GM18498 (cell line): ENCODE data around the gene SRSF2.
A peak's percentile ranks its signal among the peaks of the same experiment; 100 is the strongest.
"Not testable (repeated sequence)": the region's sequence is repeated elsewhere in the genome, so short reads cannot be mapped to it uniquely, and the experiment has no call there.

Experiments used
- ATAC-seq: cut with Tn5 transposase; IDR thresholded peaks from one replicate; pipeline ENCODE4 v1.9.1; 2021; ENCODE audit warnings: mild to moderate bottlenecking, moderate library complexity; ENCODE audit not compliant: unreplicated experiment

SRSF2 gene, protein sequence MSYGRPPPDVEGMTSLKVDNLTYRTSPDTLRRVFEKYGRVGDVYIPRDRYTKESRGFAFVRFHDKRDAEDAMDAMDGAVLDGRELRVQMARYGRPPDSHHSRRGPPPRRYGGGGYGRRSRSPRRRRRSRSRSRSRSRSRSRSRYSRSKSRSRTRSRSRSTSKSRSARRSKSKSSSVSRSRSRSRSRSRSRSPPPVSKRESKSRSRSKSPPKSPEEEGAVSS

DNA sequence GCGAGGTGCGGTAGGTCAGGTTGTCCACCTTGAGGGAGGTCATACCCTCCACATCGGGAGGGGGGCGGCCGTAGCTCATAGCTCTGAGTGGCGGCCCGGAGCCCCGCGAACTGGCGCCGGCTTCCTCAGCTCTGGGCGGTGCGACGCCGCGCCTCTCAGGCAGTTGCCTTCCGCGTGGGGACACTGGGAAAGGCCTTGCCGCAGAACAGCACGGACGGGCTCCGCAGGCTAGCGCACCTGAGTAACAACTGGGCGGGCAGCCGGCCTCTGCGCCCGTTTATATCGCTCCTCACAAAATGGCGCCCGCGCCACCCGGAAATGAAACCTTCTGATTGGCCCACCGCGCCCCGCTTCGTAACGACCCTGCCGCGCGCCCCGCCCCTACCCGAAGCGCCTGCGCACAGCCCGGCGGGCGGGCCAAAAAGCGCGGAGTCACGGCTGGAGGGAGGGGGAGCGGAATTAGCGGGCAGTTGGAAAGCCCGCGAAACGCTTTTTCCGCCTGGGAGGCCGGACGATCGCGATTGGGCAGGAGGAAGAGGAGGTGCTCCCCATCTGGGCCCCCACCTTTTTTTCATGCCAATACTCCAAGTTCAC, at the start of gene SRSF2:
Gene SRSF2 (minus strand): TSS at position 250 of the 594 bp plus-strand sequence. CDS start 171 bp downstream, at position 79.
- ATAC-seq, result peak; percentile 65

DNA sequence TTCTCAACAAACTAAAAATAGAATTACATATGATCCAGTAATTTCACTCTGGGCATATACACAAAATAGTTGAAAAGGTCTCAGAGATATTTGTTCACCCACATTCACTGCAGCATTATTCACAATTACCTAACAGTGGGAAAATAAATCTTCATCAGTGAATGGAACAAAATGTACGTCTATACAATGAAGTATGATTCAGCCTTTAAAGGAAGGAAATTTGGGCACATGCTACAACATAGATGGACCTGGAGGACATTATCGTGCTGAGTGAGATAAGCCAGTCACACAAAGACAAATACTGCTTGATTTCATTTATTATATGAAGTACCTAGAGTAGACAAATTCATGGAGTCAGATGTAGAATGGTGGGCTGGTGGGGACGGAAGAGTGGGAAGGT, 47.8 kb upstream of the SRSF2 start:
- ATAC-seq, result no peak

DNA sequence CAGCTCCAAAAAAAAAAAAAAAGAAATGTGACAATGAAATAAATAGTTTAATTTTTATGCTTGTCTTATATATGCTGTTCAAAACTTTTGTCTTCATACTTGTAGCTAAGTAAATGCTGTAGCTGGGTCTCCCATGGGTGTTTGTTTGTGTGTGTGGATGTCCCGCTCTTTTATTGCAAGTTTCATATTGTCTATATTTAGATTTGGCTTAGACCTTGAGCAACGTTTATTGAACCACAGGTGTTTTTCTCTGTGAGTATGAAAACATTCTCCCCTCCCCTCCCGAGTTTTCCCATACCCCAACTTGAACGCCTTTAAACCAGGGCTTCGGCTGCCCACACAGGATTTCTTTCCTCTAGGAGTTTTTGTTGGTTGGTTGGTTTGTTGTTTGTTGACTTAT, 46.0 kb upstream of the SRSF2 start:
- no peak for ATAC-seq

DNA sequence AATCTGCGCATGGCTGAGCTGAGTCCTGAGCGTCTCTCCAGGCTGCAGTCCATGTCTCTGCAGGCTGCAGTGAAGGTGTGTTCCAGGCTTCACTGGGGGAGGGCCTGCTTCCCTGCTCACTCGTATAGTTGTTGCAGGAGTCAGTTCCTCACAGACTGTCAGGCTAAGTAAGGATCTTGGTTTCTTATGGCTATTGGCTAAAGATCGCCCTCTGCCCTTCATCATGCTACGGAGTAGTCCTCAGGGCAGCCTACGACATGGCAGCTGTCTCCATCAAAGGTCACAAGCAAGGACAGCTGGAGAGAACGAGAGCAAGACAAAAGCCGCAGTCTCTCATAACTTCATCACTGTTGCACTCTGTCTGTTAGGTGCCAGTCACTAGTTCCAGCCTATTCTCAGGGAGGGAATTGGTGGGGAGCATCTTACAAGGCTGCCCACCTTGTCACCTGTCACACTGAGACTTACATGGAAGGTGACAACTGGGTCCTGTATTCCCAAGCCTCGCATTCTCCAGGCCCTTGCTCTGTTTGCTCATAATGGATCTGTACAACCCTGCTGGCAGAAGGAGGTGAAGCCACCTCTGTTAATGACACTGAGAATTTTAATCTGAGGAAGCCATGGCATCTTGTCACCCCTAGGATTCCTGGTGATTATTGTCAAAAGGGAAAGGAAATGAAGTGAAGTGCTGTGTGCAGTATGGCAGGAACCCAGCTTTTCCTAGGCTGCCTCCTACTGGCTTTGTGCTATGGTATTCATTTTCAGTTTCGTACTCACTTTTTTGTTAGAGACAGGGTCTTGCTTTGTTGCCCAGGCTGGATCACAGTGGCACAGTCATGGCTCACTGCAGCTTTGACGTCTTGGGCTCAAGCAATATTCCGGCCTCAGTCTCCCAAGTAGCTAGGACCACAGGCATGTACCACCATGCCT, 44.2 kb upstream of the SRSF2 start:
- no peak for ATAC-seq

DNA sequence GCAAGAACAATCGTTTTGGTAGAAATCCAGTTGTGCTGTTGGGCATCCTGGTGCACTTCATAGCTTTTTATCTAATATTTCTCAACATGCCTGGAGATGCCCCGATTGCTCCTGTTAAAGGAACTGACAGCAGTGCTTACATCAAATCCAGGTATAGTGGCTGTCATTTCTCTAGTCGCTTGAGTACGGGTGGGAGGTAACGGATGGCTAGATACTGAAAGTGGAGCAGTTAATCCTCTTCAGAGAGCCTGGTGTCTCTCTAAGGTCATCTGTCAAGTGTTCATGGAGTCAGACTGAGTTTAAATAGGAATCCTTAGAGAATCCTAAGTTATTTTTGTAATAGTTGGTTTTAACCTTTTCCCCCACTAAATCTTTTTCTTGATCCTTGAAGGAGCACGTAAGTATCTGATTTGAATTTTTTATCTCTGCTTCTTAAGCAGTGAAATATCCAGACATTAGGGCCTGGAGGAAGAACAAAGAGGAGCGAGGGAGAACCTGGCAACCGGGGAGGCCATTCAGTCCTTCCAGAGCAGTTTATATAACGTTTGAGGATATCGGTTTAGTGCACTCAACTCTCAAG, 38.0 kb upstream of the SRSF2 start:
- ATAC-seq, result no peak

DNA sequence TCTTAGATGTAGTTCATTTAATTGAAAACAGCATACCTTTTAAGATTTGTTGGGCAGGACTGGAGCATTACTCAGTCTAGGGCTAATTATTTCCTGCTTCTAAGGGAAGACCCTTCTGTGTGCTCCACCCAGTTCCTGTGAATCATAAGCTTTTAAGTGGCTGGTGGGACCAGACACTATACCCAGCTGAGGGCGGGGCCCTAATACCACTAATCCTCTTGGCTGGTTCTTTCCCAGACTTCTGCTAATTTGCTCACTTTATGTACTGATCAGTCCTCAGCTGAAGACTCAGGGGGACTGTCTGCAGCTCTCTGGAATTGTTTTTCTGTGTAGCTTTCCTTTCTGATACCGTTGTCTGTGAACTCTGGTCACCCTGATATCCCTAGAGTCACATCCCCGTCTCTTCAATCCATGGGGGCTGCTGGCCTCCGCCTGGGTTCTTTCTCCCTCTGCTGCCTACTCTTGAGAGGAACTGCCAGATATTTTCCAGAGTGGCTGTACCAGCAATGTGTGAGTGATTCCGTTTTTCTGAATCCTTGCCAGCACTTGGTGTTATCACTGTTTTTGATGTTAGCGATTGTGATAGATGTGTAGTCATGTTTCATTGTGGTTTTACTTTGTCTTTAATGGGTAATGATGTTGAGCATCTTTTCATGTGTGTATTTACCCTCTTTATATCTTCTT, 35.9 kb upstream of the SRSF2 start:
- no peak for ATAC-seq

DNA sequence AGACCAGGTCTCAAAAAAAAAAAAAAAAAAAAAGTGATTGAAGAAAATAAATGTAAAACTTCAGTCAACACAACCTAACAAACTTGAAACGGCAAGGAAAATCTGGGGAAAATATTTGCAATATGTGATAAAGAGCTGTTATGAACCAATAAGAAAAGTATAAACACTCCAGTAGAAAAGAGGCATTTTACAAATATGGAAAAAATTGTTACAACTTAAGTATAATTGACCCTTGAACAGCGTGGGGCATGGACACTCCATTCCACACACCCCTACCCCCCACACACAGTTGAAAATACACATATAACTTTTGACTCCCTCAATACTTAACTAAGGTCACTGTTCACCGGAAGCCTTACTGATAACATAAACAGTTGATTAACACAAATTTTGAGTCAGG, 21.4 kb upstream of the SRSF2 start:
- no peak for ATAC-seq

DNA sequence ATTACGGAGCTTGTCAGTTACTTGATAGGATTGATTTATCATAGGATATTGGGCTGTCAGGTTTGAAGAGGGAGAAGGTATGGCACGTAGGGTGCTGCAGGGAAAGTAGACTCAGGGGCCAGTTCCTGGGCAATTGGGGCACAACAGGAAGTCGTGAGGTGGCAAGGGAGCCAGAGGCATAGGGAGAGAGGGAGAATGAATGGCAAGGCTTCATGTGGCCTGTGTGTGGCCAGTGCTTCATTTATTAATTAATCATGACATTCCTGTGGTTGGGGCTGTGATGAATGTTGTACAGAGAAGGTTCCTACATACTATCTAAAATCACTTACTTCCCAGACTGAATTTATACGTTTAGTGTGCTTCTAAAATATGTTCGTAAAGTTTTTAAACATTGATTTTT, 20.1 kb upstream of the SRSF2 start:
- no peak for ATAC-seq

DNA sequence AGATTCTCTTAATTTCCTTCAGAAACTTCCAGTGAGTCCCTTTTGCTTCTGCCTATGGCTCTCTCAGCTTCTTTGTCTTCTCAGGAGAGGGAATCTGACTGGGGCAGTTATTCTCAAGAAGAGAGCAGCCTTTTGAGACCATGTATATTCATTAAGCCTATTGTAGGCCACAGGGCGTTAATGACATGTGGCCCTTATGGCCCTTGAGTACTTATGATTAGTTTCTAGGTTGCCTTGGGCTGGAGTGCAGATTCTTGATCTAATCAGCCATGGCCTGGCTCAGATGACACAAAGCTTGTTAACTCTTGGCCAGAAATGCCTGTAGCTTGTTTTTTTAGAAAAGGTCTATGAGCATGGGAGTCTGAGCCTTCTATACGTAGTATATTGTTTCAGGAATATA, 18.2 kb upstream of the SRSF2 start:
- ATAC-seq, result no peak

DNA sequence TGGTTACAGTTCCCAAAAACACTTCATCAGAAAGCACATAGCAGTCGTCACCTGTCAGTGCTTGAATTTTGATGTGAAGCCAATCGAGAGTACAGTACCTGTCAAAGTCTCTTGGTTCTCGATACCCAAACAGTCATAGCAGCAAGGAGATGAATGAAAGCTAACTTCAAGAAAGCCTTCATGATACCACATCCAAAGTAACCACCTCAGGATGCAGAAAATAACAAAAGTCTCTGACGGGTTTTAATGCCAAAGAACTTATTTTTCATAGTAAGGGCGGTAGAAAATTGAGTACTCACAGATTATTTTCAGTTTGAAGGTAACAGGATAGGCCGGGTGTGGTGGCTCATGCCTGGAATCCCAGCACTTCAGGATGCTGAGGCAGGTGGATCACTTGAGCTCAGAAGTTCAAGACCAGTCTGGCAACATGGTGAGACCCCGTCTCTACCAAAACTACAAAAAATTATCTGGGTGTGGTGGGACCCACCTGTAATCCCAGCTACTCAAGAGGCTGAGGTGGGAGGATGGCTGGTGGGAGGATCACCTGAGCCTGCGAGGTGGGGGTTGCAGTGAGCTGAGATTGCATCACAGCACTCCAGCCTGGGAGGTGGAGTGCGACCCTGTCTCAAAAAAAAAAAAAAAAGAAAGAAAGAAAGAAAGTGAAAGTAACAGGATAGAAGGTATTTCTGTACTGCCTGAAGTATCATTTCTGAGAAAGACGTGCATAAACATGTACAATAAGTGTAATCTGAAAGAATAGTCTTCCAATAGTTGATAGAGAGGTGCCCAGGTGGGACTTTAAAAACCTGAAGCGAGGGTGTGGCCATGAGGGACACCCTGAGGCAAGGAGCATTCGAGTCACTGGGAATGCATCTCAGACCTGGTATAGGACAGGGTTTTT, 16.2 kb upstream of the SRSF2 start:
- no peak for ATAC-seq

DNA sequence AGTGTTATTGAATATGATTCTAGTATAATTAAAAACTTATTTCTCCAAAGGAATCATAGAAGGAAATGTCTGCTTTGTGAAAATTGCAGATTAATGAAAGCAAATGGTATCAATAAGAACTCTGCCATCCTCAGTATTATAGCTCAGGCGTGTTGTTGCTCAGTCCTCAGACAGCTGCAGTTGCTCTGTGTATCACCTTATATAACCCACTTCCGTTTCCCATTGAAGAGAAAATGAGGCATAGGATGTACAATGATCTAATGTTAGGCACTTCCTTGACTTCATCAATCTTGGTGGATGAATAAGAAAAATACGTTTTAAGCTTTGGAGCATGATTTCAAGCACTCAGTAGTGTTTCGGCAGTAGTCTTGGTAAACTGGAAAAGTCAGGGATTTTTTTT, 14.9 kb upstream of the SRSF2 start:
- no peak for ATAC-seq

DNA sequence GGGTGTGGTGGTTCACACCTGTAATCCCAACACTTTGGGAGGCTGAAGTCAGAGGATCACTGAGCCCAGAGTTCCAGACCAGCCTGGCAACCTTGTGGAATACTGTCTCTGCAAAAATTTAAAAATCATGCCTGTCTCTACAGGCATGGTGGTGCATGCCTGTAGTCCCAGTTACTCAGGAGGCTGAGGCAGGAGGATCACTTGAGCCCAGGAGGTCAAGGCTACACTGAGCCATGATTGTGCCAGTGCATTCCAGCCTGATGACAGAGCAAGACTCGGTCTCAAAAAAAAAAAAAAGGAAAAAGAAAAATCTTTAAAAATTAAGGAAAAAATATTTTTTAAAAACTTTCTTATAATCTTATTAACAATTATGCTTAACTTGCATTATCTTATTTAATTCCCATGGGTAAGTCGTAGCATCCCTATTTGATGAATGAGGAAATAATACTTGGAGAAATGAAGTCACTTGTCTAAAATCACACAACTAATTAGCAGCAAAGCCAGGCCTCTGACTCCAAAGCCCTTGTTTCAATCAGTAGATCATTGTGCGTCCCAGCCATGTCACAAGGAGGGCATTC, 14.4 kb upstream of the SRSF2 start:
- no peak for ATAC-seq

DNA sequence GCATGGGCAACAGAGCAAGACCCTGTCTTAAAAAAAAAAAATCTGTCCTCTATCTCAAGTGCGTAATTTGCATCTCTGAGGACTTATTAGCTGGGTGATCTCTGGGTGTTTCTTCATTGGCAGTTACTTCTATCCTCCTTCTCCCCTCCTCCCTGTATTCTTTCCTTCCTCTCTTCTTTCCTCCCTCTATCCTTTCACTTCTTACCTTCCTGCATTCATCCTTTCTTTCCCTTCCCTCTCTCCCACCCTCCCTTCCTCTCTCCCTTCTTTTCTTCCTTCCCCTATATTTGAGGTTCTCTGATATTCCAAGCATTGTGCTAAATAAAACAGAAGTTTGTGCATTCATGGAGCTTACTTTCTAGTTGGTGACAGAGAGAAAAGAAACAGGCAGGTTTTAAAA, 11.5 kb upstream of the SRSF2 start:
- no peak for ATAC-seq

DNA sequence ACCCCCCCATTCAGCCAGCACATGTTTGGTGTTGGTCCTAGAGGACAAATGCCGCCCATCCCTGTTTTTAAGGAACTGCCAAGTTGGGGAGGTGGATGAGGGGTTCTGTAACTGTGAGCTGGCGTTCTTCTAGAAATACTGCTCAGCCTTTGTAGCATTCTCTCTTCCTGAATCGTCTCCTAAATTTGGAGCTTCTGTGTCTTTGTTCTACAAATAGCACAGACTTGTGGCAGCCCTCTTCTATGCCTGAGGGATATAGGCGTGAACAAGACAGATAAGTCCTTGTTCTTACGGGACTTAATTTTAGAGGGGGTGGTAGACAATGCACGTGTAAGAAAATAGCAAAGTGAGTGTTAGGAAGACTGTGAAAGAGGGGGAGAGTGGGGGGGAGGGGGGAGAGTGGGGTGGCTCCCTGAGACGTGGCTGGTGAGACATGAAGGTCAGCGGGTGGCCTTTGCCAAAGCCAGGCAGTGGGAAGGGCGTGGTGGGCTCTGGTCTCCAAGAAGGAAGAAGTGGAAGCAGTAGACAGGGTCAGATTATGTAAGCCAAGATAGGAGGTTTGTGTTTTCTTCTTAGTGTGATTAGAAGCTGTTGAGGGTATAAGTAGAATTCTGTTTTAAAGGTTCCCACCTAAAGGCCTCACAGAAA, 10.7 kb upstream of the SRSF2 start:
- ATAC-seq, result no peak

DNA sequence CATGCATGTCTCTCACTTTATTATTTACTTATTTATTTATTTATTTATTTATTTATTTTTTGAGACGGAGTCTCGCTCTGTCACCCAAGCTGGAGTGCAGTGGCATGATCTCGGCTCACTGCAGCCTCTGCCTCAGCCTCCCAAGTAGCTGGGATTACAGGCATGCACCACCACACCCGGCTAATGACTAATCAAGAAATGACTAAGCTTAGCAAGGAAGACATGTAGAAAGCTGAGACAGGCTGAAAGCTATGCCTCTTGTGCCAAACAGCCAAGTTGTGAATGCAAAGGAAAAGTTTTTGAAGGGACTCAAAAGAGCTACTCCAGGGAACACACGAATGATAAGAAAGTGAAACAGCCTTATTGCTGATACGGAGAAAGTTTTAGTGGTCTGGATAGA, 8.7 kb upstream of the SRSF2 start:
- ATAC-seq, result not testable (repeated sequence)

DNA sequence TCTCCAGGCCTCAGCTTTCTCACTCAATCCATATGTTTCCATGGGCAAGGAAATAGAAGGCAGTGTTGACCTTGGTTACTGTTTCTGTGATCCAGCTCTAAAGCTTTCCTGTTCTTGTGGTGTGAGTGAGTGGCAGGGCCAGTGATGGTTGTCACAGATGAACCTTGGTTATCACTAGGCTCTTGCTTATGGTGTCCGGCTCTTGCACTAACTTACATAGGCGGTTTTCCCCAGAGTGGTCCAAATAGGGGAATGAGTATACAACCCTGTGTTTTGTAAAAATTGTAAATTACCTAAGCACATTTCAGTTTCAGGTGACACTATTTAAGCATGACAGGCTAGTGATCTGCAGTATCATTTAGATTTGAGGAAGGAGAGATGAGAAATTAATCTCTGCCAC, 7.6 kb upstream of the SRSF2 start:
- ATAC-seq, result no peak

DNA sequence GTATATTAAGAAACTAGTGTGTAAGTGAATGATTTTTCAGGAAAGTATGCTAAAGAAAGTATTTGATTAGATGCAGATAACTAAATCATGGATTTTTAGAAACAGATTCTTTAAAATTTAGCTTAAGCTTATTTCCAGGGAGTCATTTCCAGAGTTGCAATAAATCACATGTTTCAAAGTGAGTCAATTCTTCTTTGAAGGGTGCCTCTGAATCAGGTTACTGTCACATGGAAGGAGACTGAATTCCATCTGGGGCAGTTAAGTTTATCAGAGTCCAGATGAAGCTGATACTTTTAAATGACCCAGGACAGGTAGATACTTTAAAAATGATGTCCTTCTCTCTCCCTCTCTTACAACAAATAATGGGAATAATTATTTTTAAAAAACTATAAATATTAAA, 5.8 kb upstream of the SRSF2 start:
- no peak for ATAC-seq

DNA sequence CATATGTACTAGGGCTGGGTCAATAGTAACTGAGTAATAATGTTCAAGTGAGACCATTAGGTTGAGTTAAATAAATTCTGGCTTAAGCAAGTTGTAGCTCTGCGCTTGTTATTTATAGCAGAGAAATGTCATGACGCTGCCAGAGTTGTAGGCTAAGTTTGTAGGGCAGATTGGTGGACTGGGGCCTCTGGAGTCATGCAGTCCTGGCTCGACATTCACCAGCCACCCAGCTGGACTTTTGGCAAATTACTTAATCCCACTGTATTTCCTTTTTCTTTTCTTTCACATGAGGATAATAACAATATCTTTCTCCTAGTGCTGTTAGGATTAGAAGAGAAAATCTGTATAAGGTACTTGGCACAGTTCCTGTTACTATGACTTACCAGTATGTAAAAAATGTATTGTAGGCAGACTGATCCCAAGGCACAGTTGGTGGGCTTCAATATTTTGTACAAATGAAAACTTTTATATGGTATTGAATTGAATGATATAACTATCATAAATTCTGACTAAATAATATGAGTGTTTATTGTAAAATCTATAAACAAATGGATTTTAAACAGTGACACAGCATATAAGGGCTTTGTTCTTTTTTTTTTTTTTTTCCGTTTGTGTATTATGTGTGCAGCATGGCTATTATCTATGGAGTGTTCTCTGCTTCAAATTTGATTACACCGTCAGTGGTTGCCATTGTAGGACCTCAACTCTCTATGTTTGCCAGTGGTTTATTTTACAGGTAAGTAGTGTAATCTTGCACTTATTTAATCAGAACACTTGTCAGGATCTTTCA, 3.4 kb upstream of the SRSF2 start:
- ATAC-seq, result no peak
